K562 treated with DMSO at 1 percent for 4 hours (cell line): ENCODE measurements around the gene MCEMP1. TPM values are rescaled to one million over a fixed set of nuclear protein-coding genes. Genes with fewer than 3 reads are reported as not detected.

Source experiments
- total RNA-seq: library from RNA; unstranded; fragments of 300-600 nt; gene quantifications from 2 replicates; pipeline ENCODE4 v1.2.3, GENCODE V29; 2022; ENCODE audit not compliant: insufficient read depth

The MCEMP1 gene
- 1.6 and 3.9 TPM in 2 replicates for total RNA-seq

DNA sequence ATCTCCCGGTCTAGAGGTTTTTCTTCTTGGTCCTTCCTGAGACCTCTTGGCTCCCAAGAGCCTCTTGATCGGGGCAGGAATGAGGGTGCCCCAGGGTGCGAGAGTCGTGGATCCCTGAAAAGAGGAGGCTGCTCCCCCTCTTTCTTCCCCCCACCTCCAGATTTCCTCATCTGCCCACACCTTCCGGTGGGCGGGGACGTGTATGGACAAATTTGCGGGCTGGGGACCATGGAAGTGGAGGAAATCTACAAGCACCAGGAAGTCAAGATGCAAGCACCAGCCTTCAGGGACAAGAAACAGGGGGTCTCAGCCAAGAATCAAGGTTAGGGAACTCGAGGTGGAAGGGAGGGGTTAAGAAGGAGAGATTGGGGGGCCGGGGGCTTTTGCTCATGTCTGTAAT is at the start of gene MCEMP1:
MCEMP1 (plus strand) TSS at position 237 of the 400 bp plus-strand sequence; CDS start at position 268, 31 bp downstream.

GRCh38 chr19:7629347-7630054 is 47.4 kb upstream of the MCEMP1 start, which contains the start of the genes PET100 and XAB2:
Gene PET100, plus strand, starts transcription at chr19:7629793. Its CDS starts 41 bp downstream, at chr19:7629834.
Gene XAB2, minus strand, starts transcription at chr19:7629545. Its CDS starts 18 bp downstream, at chr19:7629527.

DNA sequence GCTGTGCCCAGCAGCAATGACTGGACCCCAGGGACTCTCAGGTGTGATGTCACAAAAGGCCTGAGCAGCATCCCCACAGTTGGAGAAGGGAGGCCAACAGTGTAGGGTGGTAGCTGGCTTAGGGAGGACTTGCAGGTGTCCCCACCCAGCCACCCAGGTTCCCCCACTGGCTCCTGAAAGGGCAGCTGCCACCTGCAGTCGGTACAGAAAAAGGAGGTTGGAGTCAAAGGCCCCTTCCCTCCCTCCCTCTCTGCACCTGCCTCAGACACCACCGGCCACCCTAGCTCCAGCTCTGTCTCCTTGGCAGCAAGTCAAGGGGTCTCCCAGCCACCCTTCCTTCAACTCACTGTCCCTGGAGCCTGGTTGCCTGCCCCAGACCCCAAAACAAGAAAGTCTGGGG is 43.2 kb upstream of the MCEMP1 start, which contains the start of gene PCP2:
PCP2 (minus strand) TSS at position 22 of the 400 bp plus-strand sequence. CDS start 262 bp downstream, outside the sequence.

GRCh38 chr19:7636691-7637373 is 40.1 kb upstream of the MCEMP1 start, which contains the start of gene STXBP2:
Gene STXBP2, plus strand, starts transcription at chr19:7637110. Its CDS starts 40 bp downstream, at chr19:7637150.

DNA sequence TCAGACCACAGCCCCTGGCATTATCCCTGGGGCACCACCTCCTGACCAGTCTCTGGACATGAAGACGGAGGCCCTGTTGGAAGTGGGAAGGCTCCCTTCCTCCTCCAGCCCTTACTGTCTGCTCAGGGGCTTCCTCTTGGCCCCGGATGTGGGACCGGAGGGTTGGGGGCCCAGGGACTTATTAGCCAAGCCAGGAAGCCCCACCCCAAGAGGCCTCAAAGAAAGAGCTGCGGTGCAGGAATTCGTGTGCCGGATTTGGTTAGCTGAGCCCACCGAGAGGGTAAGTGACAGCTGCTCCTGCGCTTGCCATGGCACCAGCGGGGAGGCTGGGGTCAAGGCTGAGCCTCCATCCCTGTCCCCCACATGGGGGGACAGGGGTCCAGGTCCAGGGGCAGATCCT is 8.0 kb upstream of the MCEMP1 start, which contains the start of gene RETN:
RETN (plus strand) TSS at position 208 of the 400 bp plus-strand sequence. CDS start 278 bp downstream, outside the sequence.

DNA sequence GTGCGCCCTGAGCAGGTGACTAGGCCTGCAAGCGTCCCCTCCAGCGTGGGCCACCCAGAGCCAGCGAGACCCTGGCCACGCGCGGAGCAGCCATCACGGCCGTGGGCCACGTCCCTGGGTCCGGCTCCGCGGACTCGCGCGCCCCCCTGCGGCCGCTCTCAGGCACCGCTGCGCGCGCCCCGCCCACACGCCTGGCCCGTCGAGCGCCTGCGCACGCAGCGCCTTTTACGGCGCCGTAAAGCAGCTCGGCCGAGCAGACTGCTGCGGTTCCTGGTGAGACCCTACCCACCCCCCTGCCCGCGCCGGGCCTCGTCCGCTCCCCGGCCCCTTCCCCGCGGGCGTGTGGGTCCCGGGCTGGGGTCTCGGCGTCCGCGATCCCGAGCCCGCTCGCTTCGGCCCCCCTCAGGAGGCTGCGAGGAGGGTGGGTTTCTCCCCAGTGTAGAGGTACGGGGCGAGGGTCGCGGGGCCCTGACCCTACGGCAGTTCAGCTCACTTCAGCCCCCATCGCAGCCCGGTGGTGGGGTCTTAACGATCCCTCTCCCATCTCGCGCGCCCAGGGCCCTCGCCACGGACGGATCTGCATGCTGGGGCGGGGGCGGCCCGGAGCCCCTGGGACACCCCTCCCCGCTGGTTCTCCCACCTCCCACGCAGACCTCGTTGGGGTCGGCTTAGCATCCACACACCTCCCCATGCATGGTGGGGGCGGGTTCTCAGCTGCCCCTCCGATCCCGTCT is 3.9 kb downstream of the MCEMP1 start, which contains the start of gene TRAPPC5:
TRAPPC5 (plus strand) TSS at position 228 of the 734 bp plus-strand sequence. CDS start 1,421 bp downstream, outside the sequence.

GRCh38 chr19:7701654-7702457 is 25.0 kb downstream of the MCEMP1 start, which contains the start of gene FCER2:
Gene FCER2, minus strand, starts transcription at chr19:7702131. Its CDS starts 2,371 bp downstream, at chr19:7699760.

Other genes starting within 250 kb of the MCEMP1 start
- 2.1 and 5.4 TPM in 2 replicates for gene PEX11G, start 188.1 kb upstream of the MCEMP1 start, total RNA-seq
- 33.5 and 40.3 TPM in 2 replicates for gene ZNF358, start 161.0 kb upstream of the MCEMP1 start, total RNA-seq
- gene MCOLN1, start 154.5 kb upstream of the MCEMP1 start, total RNA-seq: 17.8 and 26.3 TPM in 2 replicates
- gene PNPLA6, start 141.4 kb upstream of the MCEMP1 start, total RNA-seq: 44.3 and 75.9 TPM in 2 replicates
- 2.8 and 3.5 TPM in 2 replicates for gene CAMSAP3, start 81.2 kb upstream of the MCEMP1 start, total RNA-seq
- 73.4 and 73.7 TPM in 2 replicates for gene XAB2, start 47.5 kb upstream of the MCEMP1 start, total RNA-seq
- gene PET100, start 47.3 kb upstream of the MCEMP1 start, total RNA-seq: 19.4 and 24.7 TPM in 2 replicates
- not detected in 2 replicates for gene PCP2, start 43.4 kb upstream of the MCEMP1 start, total RNA-seq
- 219 and 238 TPM in 2 replicates for gene STXBP2, start 40.0 kb upstream of the MCEMP1 start, total RNA-seq
- gene RETN, start 8.0 kb upstream of the MCEMP1 start, total RNA-seq: not detected in 2 replicates
- gene TRAPPC5, start 3.7 kb downstream of the MCEMP1 start, total RNA-seq: 90.6 and 98.1 TPM in 2 replicates
- not detected in 2 replicates for gene FCER2, start 25.0 kb downstream of the MCEMP1 start, total RNA-seq
- gene CLEC4G, start 55.0 kb downstream of the MCEMP1 start, total RNA-seq: not detected in 2 replicates
- gene CD209, start 70.4 kb downstream of the MCEMP1 start, total RNA-seq: not detected in 2 replicates
- 0.40 TPM in 1 of 2 replicates, not detected in the other for gene CLEC4M, start 86.2 kb downstream of the MCEMP1 start, total RNA-seq
- gene EVI5L, start 153.1 kb downstream of the MCEMP1 start, total RNA-seq: 7.9 and 13.4 TPM in 2 replicates
- 0.12 TPM in 1 of 2 replicates, not detected in the other for gene PRR36, start 197.3 kb downstream of the MCEMP1 start, total RNA-seq
- 3.9 and 4.0 TPM in 2 replicates for gene LRRC8E, start 211.4 kb downstream of the MCEMP1 start, total RNA-seq
- gene MAP2K7, start 226.8 kb downstream of the MCEMP1 start, total RNA-seq: 24.3 and 30.0 TPM in 2 replicates
- gene TGFBR3L, start 237.7 kb downstream of the MCEMP1 start, total RNA-seq: 3.9 TPM in 2 replicates
- 45.1 and 48.4 TPM in 2 replicates for gene SNAPC2, start 243.2 kb downstream of the MCEMP1 start, total RNA-seq
- gene CTXN1, start 249.0 kb downstream of the MCEMP1 start, total RNA-seq: 8.8 and 9.9 TPM in 2 replicates